ENCODE measurements around the gene WNK2. TPM values are rescaled to one million over a fixed set of nuclear protein-coding genes. Genes with fewer than 3 reads are reported as not detected.

WNK2 gene
- total and polyA plus RNA-seq, 7 experiments from 2014 or later, result 0.32 to 0.83 (median 0.46) TPM; not detected in 3

DNA sequence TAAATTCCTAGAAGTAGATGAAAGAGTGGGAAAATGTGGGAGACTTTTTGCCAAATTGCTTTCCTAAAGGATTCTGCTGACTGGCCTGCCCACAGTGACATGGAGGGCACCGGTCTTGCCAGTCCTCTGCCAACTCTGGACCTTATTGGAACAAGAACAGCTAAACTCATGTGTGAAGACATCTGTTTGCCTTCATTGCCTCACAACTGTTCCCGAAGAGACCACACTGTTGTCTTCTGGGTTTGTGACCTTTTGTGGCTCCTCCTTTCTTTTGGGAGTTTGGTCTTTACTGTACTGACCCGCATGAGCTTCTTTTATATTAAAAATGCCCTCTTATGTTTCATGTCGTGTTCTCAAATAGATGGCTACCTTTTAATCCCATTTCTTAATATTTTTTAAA is 16.1 kb upstream of the WNK2 start:
- DNase-seq (no peak), ATAC-seq (no peak)
- H3K36me3 ChIP-seq (ENCODE audit: control insufficient read depth in 2 of 3, insufficient read depth in 3 of 3, low read length in 3 of 3), result no peaks in the 10 kb centered on the region
- no peaks in the 10 kb centered on the region for H3K27me3 ChIP-seq (ENCODE audit: control insufficient read depth in 2 of 2, insufficient read depth in 2 of 2, low read length in 2 of 2)
- Mint-ChIP-seq H3K9me3 (no peaks in the 10 kb centered on the region), H3K27ac (no peak overlapping the region), H3K4me1 (peaks cover 0 to 2% (median 0%) of the 10 kb centered on the region in 7 donors), H3K4me3 (no peak overlapping the region), H3K27me3 (peaks cover 0 to 5% (median 0%) of the 10 kb centered on the region in 5 donors), H3K36me3 (no peaks in the 10 kb centered on the region)
- H3K4me3 ChIP-seq (ENCODE audit: low read length), result no peak overlapping the region
- ChIA-PET CTCF (interaction anchor here (0.6 kb wide), 1 partner anchor 370 kb away, joined by 4 read pairs; no protein-coding TSS in a partner anchor), POLR2A (no interaction called here)
- no peak overlapping the region for H3K27ac ChIP-seq (ENCODE audit: low read depth, low read length)
- H3K9me3 ChIP-seq (ENCODE audit: control insufficient read depth in 2 of 3, low read length in 3 of 3), result no peaks in the 10 kb centered on the region
- H3K4me1 ChIP-seq (ENCODE audit: control insufficient read depth in 2 of 2, insufficient read depth in 2 of 2, low read length in 2 of 2), result no peaks in the 10 kb centered on the region
- intact Hi-C loops (cut with micrococcal nuclease), result no loop called here

DNA sequence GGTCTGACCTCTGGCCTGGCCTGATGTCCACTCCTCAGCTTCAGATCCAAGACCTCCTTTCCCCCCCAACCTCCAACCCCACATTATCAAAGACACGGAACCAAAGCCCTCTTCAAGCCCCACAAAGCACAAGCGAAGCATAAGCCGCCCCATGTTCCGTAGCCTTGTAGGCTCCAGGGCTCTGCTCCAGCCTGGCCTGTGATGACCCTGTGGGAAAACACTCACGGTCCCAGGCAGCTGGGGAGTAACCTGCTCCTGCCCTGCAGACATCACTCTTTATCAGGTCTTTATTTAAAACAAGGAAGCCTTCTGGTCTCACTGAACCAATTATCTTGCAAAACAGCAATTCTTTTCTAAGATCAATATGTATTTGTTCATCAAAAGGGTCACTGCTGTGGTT is 15.4 kb upstream of the WNK2 start:
- DNase-seq, result no peak
- Histone ChIP-seq H3K9me3 (ENCODE audit: control insufficient read depth in 2 of 3, low read length in 3 of 3) (no peaks in the 10 kb centered on the region), H3K27me3 (ENCODE audit: control insufficient read depth in 2 of 2, insufficient read depth in 2 of 2, low read length in 2 of 2) (no peaks in the 10 kb centered on the region), H3K27ac (ENCODE audit: low read depth, low read length) (no peak overlapping the region), H3K4me1 (ENCODE audit: control insufficient read depth in 2 of 2, insufficient read depth in 2 of 2, low read length in 2 of 2) (no peaks in the 10 kb centered on the region), H3K4me3 (ENCODE audit: low read length) (no peak overlapping the region), H3K36me3 (ENCODE audit: control insufficient read depth in 2 of 3, insufficient read depth in 3 of 3, low read length in 3 of 3) (no peaks in the 10 kb centered on the region)
- ATAC-seq, result no peak
- POLR2A ChIA-PET, result no interaction called here
- Mint-ChIP-seq H3K27me3 (peaks cover 0 to 5% (median 0%) of the 10 kb centered on the region in 5 donors), H3K9me3 (no peaks in the 10 kb centered on the region), H3K36me3 (no peaks in the 10 kb centered on the region), H3K27ac (no peak overlapping the region), H3K4me3 (no peak overlapping the region), H3K4me1 (peaks cover 0 to 2% (median 0%) of the 10 kb centered on the region in 7 donors)
- intact Hi-C loops (cut with micrococcal nuclease), result no loop called here
- CTCF ChIA-PET, result no interaction called here

DNA sequence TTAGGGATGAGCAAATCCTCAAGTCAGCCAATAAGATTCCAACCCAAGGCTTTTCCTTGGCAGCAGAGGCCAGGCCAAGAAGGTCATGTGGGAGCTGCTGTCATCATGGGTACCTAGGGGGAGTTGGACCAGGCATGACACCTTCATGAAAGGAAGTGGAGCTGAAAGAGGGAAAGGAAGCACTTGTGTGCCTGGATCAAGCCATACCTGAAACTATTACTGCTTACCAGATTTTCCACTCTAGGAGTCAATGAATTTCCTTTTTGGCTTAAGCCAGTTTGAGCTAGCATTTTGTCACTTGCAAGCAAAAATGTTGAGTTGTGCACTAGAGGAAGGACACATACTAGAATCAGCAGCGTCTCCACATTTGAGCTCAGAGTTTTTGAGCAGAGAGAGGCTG is 14.5 kb upstream of the WNK2 start:
- Histone ChIP-seq H3K4me1 (ENCODE audit: control insufficient read depth in 2 of 2, insufficient read depth in 2 of 2, low read length in 2 of 2) (no peaks in the 10 kb centered on the region), H3K36me3 (ENCODE audit: control insufficient read depth in 2 of 3, insufficient read depth in 3 of 3, low read length in 3 of 3) (no peaks in the 10 kb centered on the region), H3K27me3 (ENCODE audit: control insufficient read depth in 2 of 2, insufficient read depth in 2 of 2, low read length in 2 of 2) (no peaks in the 10 kb centered on the region), H3K4me3 (ENCODE audit: low read length) (no peak overlapping the region), H3K27ac (ENCODE audit: low read depth, low read length) (no peak overlapping the region), H3K9me3 (ENCODE audit: control insufficient read depth in 2 of 3, low read length in 3 of 3) (no peaks in the 10 kb centered on the region)
- intact Hi-C loops (cut with micrococcal nuclease), result no loop called here
- H3K27me3 Mint-ChIP-seq, result peaks cover 0 to 5% (median 0%) of the 10 kb centered on the region in 5 donors
- ChIA-PET POLR2A (interaction anchor here (0.6 kb wide), 1 partner anchor 25 kb away, joined by 4 read pairs; no protein-coding TSS in a partner anchor), CTCF (no interaction called here)
- H3K4me3 Mint-ChIP-seq, result no peak overlapping the region
- DNase-seq, result no peak
- H3K27ac Mint-ChIP-seq, result no peak overlapping the region
- peaks cover 0 to 5% (median 0%) of the 10 kb centered on the region in 7 donors for H3K4me1 Mint-ChIP-seq
- H3K36me3 Mint-ChIP-seq, result no peaks in the 10 kb centered on the region
- H3K9me3 Mint-ChIP-seq, result no peaks in the 10 kb centered on the region
- no peak for ATAC-seq

DNA sequence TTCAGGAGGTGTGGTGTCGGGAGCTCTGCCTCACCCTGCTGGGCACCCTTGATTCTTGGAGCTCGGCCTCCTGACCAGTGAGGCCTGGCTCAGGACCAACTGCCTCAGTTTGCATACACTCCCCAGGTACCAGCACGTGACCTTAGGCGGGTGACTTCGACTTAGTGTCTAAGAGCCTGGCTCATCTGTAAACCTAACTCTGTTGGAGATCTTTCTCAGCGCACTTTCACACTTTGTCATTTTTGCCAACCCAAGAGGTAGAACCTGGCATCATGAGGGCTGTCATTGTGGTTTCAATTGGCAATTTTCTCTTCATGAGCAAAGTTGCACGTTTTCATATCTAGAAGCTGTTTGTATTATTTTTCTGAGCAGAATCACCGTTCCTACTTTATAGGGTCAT is 13.4 kb upstream of the WNK2 start:
- Mint-ChIP-seq H3K4me1 (peaks cover 0 to 5% (median 1%) of the 10 kb centered on the region in 7 donors), H3K27ac (no peak overlapping the region), H3K9me3 (no peaks in the 10 kb centered on the region), H3K36me3 (no peaks in the 10 kb centered on the region), H3K4me3 (no peak overlapping the region), H3K27me3 (peaks cover 0 to 8% (median 0%) of the 10 kb centered on the region in 5 donors)
- ATAC-seq, result no peak
- no peaks in the 10 kb centered on the region for H3K27me3 ChIP-seq (ENCODE audit: control insufficient read depth in 2 of 2, insufficient read depth in 2 of 2, low read length in 2 of 2)
- ChIA-PET POLR2A (no interaction called here), CTCF (interaction anchor here (0.7 kb wide), 2 partner anchors 39 to 216 kb away, joined by 4 to 6 read pairs; no protein-coding TSS in a partner anchor)
- DNase-seq, result no peak
- H3K4me1 ChIP-seq (ENCODE audit: control insufficient read depth in 2 of 2, insufficient read depth in 2 of 2, low read length in 2 of 2), result no peaks in the 10 kb centered on the region
- no peaks in the 10 kb centered on the region for H3K9me3 ChIP-seq (ENCODE audit: control insufficient read depth in 2 of 3, low read length in 3 of 3)
- no peak overlapping the region for H3K27ac ChIP-seq (ENCODE audit: low read depth, low read length)
- intact Hi-C loops (cut with micrococcal nuclease), result no loop called here
- H3K4me3 ChIP-seq (ENCODE audit: low read length), result no peak overlapping the region
- H3K36me3 ChIP-seq (ENCODE audit: control insufficient read depth in 2 of 3, insufficient read depth in 3 of 3, low read length in 3 of 3), result no peaks in the 10 kb centered on the region

DNA sequence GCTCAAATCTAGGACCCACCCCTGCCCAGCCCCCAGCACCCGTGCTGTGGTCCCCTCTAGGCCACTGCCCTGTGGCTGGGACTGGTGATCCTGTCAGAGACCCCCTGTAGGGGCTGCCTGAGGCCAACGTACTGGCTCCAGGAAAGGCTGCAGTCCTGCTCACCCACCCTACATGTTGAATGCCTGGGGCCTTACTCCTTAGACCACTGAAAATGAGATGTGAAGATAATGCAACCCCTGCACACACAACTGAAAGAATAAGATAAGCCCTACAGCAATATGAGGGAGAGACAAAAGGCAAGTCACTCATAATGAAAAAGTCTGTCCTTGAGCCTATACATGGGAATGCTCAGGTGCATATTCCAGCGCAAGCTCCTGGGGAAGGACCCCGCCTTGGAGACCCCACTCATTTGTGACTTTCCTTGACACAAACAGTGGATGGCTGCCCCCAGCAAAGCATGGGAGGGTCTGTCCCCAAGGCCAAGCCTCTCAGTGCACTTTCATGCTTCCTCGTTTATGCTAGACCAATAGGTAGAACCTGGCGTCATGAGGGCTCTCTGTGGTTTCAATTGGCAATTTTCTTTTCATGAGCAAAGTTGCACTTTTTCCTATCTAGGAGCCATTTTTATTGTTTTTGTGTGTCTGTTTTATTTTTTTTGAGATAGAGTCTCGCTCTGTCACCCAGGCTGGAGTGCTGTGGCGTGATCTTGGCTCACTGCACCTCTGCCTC is 12.5 kb upstream of the WNK2 start:
- intact Hi-C loops (cut with micrococcal nuclease), result no loop called here
- H3K4me1 Mint-ChIP-seq, result peaks cover 0 to 5% (median 1%) of the 10 kb centered on the region in 7 donors

DNA sequence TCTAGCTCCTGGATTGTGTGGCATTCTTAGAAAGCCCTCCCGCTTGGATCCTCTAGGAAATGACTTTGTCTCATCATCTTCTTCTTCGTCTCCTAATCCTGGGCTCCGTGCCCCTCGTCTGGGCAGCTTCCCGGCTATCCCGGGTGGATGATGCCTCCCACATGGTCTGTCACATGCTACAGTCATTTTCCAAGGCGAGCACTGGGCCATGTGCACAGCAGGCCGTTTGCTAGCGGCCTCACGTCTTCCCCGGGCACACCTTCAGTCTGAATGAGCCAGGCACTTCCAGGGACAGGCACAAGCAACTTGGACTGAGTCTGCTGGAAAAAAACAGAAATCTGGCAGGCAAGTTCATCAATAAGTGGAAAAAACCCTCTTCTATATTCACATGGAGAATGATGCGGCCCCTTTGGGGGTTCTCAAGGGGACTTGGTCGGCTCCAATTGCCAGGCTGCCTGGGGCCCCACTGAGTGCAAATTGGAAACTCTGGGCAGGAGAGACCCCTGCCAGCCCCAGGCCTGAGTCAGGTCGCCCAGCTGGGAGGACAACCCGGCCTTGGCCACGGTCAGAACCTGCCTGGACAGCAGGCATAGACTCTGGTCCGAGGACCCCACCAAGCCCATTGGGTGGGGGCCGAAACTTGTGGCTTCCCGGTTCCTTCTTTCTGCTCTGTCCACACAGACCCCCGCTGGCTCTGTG is 11.1 kb upstream of the WNK2 start:
- no peak overlapping the region for H3K4me3 ChIP-seq (ENCODE audit: low read length)
- Mint-ChIP-seq H3K27me3 (peaks cover 0 to 9% (median 0%) of the 10 kb centered on the region in 5 donors), H3K4me1 (peaks cover 0 to 5% (median 1%) of the 10 kb centered on the region in 7 donors), H3K36me3 (no peaks in the 10 kb centered on the region), H3K27ac (no peak overlapping the region), H3K4me3 (no peak overlapping the region), H3K9me3 (no peaks in the 10 kb centered on the region)
- H3K36me3 ChIP-seq (ENCODE audit: control insufficient read depth in 2 of 3, insufficient read depth in 3 of 3, low read length in 3 of 3), result no peaks in the 10 kb centered on the region
- POLR2A ChIA-PET, result no interaction called here
- ATAC-seq (no peak), DNase-seq (no peak)
- intact Hi-C loops (cut with micrococcal nuclease), result no loop called here
- H3K4me1 ChIP-seq (ENCODE audit: control insufficient read depth in 2 of 2, insufficient read depth in 2 of 2, low read length in 2 of 2), result no peaks in the 10 kb centered on the region
- no peaks in the 10 kb centered on the region for H3K9me3 ChIP-seq (ENCODE audit: control insufficient read depth in 2 of 3, low read length in 3 of 3)
- CTCF ChIA-PET, result no interaction called here
- no peaks in the 10 kb centered on the region for H3K27me3 ChIP-seq (ENCODE audit: control insufficient read depth in 2 of 2, insufficient read depth in 2 of 2, low read length in 2 of 2)
- no peak overlapping the region for H3K27ac ChIP-seq (ENCODE audit: low read depth, low read length)

More for the DNA sequence above, 12.5 kb upstream of the WNK2 start:
- ATAC-seq, result no peak
- H3K27me3 ChIP-seq (ENCODE audit: control insufficient read depth in 2 of 2, insufficient read depth in 2 of 2, low read length in 2 of 2), result no peaks in the 10 kb centered on the region
- no peak overlapping the region for H3K4me3 ChIP-seq (ENCODE audit: low read length)
- no peak overlapping the region for H3K4me3 Mint-ChIP-seq
- ChIA-PET POLR2A (interaction anchor here (0.6 kb wide), 1 partner anchor 135 kb away, joined by 3 read pairs; no protein-coding TSS in a partner anchor), CTCF (interaction anchor here (0.9 kb wide), 1 partner anchor 8 kb away, joined by 3 read pairs; no protein-coding TSS in a partner anchor)
- no peaks in the 10 kb centered on the region for H3K9me3 Mint-ChIP-seq
- no peaks in the 10 kb centered on the region for H3K9me3 ChIP-seq (ENCODE audit: control insufficient read depth in 2 of 3, low read length in 3 of 3)
- no peak overlapping the region for H3K27ac ChIP-seq (ENCODE audit: low read depth, low read length)
- H3K36me3 Mint-ChIP-seq, result no peaks in the 10 kb centered on the region
- no peak for DNase-seq
- no peaks in the 10 kb centered on the region for H3K36me3 ChIP-seq (ENCODE audit: control insufficient read depth in 2 of 3, insufficient read depth in 3 of 3, low read length in 3 of 3)
- no peak overlapping the region for H3K27ac Mint-ChIP-seq
- H3K27me3 Mint-ChIP-seq, result peaks cover 0 to 8% (median 0%) of the 10 kb centered on the region in 5 donors
- H3K4me1 ChIP-seq (ENCODE audit: control insufficient read depth in 2 of 2, insufficient read depth in 2 of 2, low read length in 2 of 2), result no peaks in the 10 kb centered on the region

Data from naive thymus-derived CD4-positive, alpha-beta T cell (primary cell).